Activated CD4-positive, alpha-beta memory T cell treated with anti-CD3 and anti-CD28 coated beads, Interleukin-2, amount 10 ng/mL, durations not matched to agents 7 days and 5 days (primary cell): Measurements from ENCODE around the gene ANXA9. TPM values are rescaled to one million over a fixed set of nuclear protein-coding genes. Genes with fewer than 3 reads are reported as not detected.
A peak's percentile ranks its signal among the peaks of the same experiment; 100 is the strongest.

Source experiments
- CTCF ChIA-PET: fragments of 350-600 bp; sonication (Branson Sonifier 250); formaldehyde crosslinking; loops from one replicate; lab custom pipeline; 2021; ENCODE audit warnings: antibody characterized with exemption, inconsistent platforms; lab: Charles Lee
- POLR2A ChIA-PET: fragments of 350-600 bp; sonication (Branson Sonifier 250); formaldehyde crosslinking; loops from one replicate; lab custom pipeline; 2021; ENCODE audit warnings: antibody characterized with exemption; lab: Charles Lee
- DNase-seq: peaks from one replicate; pipeline ENCODE4 v3.0.0-alpha.2; 2020
- H3K27ac Mint-ChIP-seq: one replicate; pipeline ENCODE4 v1.8.0; 2021; ENCODE audit warnings: mild to moderate bottlenecking, mixed read lengths
- H3K27me3 Mint-ChIP-seq: one replicate; pipeline ENCODE4 v1.8.0; 2021; ENCODE audit warnings: mixed read lengths
- H3K36me3 Mint-ChIP-seq: one replicate; pipeline ENCODE4 v1.8.0; 2021; ENCODE audit warnings: low read depth, mixed read lengths
- H3K4me1 Mint-ChIP-seq: one replicate; pipeline ENCODE4 v1.8.0; 2021; ENCODE audit warnings: mixed read lengths
- H3K4me3 Mint-ChIP-seq: one replicate; pipeline ENCODE4 v1.8.0; 2021; ENCODE audit warnings: mild to moderate bottlenecking, mixed read lengths
- H3K9me3 Mint-ChIP-seq: one replicate; pipeline ENCODE4 v1.8.0; 2021; ENCODE audit warnings: mixed read lengths
- total RNA-seq, 2 experiments: library from RNA; stranded (reverse); gene quantifications; one replicate each; pipeline ENCODE4 v1.2.3, GENCODE V29; 2021

The ANXA9 gene
- total RNA-seq, 2 experiments from 2014 or later = not detected

DNA sequence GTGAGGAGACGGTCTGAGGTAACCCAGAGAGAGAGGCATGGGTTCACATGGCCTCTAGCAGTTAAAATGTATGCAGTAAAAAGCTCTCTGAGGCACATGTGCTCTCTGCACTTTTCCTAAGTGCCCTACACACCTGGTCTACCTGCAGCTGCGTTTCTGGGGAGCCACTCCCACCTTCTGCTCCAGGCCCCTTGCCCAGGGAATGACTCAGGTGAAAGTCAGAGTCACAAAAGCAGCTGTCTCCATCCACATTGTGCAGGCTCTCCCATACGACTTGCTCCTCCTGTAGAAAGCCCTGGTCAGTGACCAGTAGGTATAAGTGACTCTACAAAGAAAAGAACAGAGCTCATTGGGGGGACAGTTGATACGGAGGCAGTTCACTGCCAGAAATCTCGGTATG is 15.9 kb downstream of the ANXA9 start:
- H3K4me3 Mint-ChIP-seq = no peak overlapping the region
- no peaks in the 10 kb centered on the region for H3K27me3 Mint-ChIP-seq
- CTCF ChIA-PET = interaction anchor here (0.6 to 7.7 kb wide), 3 partner anchors 8 to 742 kb away, joined by 3 to 94 read pairs (median 56); partner anchors contain the start of genes ANXA9 and MINDY1
- H3K9me3 Mint-ChIP-seq = no peaks in the 10 kb centered on the region
- POLR2A ChIA-PET = interaction anchor here (2.5 kb wide), 1 partner anchor 9 kb away, joined by 14 read pairs; the partner anchor contains the start of gene MINDY1
- peaks cover 16% of the 10 kb centered on the region for H3K4me1 Mint-ChIP-seq
- DNase-seq = no peak
- H3K36me3 Mint-ChIP-seq = peaks cover 34% of the 10 kb centered on the region
- H3K27ac Mint-ChIP-seq = no peak overlapping the region

DNA sequence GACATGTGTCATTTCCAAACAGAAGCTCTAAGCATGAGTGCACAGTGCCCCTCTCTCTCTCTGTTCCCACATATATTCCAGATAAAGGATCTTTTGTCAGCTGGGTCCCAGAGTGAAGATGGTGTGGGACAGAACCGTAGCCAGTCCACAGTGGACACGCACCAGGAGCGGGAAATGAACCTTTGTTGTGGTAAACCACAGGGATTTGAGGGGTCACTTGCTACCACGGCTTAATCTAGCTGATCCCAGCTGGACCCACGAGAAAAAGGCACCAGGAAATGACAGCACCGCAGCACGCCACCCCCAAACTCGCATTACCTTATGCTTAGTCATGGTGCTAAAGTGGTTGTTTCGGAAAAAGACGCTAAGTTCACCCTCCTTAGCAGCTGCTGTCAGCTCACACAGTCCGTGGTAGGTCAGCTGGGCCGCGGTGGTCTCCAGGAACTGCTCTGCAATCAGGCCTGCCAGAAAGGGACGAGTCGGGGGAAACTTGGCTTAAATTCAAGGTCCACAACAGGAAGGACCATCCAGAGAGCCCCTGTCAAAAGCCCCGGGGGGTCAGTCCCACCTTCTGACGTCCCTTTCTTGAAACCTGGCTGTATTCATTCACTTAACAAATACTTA is 17.1 kb downstream of the ANXA9 start:
- CTCF ChIA-PET = interaction anchor here (0.7 to 7.7 kb wide), 2 partner anchors 18 to 25 kb away, joined by 3 to 94 read pairs; partner anchors contain the start of gene ANXA9
- H3K4me1 Mint-ChIP-seq = peaks cover 28% of the 10 kb centered on the region
- POLR2A ChIA-PET = interaction anchor here (1.1 to 1.8 kb wide), 3 partner anchors 21 to 40 kb away, joined by 3 to 4 read pairs (median 3); partner anchors contain the start of gene CERS2

DNA sequence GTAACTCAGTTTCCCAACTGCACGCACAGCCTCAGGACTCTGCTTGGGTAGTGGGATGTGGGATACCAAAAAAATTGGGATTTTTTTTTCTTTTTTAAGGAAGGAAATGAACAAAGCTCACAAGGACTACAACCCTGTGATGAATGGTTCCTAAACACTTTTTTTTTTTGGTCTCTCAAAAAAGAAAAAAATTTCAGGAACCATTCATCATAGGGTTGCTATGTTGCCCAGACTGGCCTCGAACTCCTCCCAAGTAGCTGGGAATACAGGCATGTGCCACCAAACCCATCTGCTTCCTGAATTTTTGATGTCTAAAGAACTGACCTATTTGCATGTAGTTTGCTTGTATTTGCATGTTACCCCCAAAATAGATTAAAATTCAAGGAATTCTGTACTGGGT is 17.8 kb downstream of the ANXA9 start:
- DNase-seq = no peak
- Mint-ChIP-seq H3K4me1 (peaks cover 34% of the 10 kb centered on the region), H3K9me3 (no peaks in the 10 kb centered on the region), H3K27me3 (no peaks in the 10 kb centered on the region), H3K4me3 (no peak overlapping the region), H3K27ac (no peak overlapping the region), H3K36me3 (peaks cover 34% of the 10 kb centered on the region)
- ChIA-PET CTCF (interaction anchor here (0.6 to 7.7 kb wide), 3 partner anchors 18 to 156 kb away, joined by 3 to 94 read pairs (median 5); partner anchors contain the start of gene ANXA9), POLR2A (interaction anchor here (1.1 to 1.8 kb wide), 3 partner anchors 22 to 41 kb away, joined by 3 to 4 read pairs (median 3); partner anchors contain the start of gene CERS2)

More for the DNA sequence above, 17.1 kb downstream of the ANXA9 start:
- Mint-ChIP-seq H3K9me3 (no peaks in the 10 kb centered on the region), H3K27me3 (no peaks in the 10 kb centered on the region), H3K27ac (no peak overlapping the region), H3K4me3 (no peak overlapping the region), H3K36me3 (peaks cover 34% of the 10 kb centered on the region)
- DNase-seq = no peak

DNA sequence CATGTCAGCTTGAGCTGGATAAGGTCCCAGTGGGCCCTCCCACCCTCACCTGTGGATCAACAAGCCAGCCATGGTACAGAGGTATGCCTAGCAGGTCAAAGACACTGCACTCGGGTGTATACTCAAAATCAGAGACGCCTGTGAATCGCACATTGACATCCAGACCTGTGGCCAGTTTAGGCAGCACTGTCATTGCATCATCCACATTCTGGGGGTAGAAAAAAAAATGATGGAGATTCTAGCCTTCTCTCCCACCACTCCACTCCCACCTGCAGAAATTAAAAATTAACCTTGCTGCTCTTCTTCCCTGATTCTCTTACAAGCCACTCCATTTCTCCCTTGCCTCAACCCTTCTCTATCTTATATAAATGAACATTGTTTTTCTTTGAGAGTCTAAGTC is 18.3 kb downstream of the ANXA9 start:
- Mint-ChIP-seq H3K9me3 (no peaks in the 10 kb centered on the region), H3K36me3 (peaks cover 34% of the 10 kb centered on the region), H3K27me3 (no peaks in the 10 kb centered on the region), H3K27ac (no peak overlapping the region), H3K4me1 (peaks cover 35% of the 10 kb centered on the region), H3K4me3 (no peak overlapping the region)
- ChIA-PET POLR2A (interaction anchor here (1.2 to 1.9 kb wide), 4 partner anchors 12 to 41 kb away, joined by 3 to 6 read pairs (median 4); no protein-coding TSS in a partner anchor), CTCF (interaction anchor here (0.6 to 7.7 kb wide), 4 partner anchors 19 to 155 kb away, joined by 3 to 94 read pairs (median 4); partner anchors contain the start of gene ANXA9)
- no peak for DNase-seq

DNA sequence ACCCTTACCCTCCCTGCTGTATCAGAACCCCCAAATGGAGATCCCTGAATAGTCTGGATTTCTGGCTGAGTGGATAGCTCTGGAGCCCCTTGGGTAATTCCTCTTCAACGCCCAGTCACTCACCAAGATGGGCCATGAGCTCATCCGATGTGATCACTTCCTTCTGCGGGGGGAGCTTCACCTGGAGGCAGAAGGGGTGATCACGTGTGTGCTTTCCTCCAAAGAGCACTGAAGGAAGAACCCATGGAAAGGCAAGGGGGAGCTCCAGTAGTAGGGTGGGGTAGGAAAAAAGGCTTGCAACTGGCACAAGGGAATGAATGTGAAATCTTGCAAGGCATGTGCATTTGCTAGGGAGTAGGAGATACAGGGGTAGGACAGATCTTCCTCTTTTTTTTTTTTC is 19.5 kb downstream of the ANXA9 start:
- CTCF ChIA-PET = interaction anchor here (0.9 to 1.3 kb wide), 3 partner anchors 23 to 54 kb away, joined by 3 read pairs; no protein-coding TSS in a partner anchor
- no peak overlapping the region for H3K4me3 Mint-ChIP-seq
- H3K27ac Mint-ChIP-seq = no peak overlapping the region

DNA sequence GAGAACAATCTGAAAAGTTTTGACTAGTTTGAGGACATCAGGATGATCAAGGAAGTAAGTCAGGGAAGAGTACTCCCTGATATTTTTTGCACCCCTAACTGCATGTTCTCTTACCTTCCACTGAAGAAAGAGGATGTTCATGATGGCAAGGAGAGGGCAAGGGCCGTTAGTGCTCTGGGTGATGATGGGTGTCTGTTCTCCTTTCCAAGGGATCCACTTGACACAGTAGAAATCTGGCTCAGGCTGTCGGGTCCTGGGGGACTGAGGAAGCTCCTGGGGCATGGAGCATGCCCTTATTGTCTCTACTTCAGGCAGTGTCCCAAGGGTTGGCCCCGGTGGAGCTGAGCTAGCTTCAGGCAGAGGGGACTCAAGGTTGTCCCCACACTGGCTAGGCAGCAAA is 20.0 kb downstream of the ANXA9 start:
- DNase-seq = no peak
- no peak overlapping the region for H3K4me3 Mint-ChIP-seq
- peaks cover 32% of the 10 kb centered on the region for H3K36me3 Mint-ChIP-seq
- H3K27me3 Mint-ChIP-seq = no peaks in the 10 kb centered on the region
- H3K4me1 Mint-ChIP-seq = peaks cover 47% of the 10 kb centered on the region
- no peaks in the 10 kb centered on the region for H3K9me3 Mint-ChIP-seq
- no peak overlapping the region for H3K27ac Mint-ChIP-seq
- ChIA-PET POLR2A (interaction anchor here (1.4 to 1.9 kb wide), 3 partner anchors 28 to 279 kb away, joined by 4 to 6 read pairs (median 5); partner anchors contain the start of gene TNFAIP8L2), CTCF (interaction anchor here (0.6 to 0.9 kb wide), 2 partner anchors 54 to 69 kb away, joined by 3 read pairs; no protein-coding TSS in a partner anchor)

More for the DNA sequence above, 19.5 kb downstream of the ANXA9 start:
- H3K4me1 Mint-ChIP-seq = peaks cover 43% of the 10 kb centered on the region
- peaks cover 34% of the 10 kb centered on the region for H3K36me3 Mint-ChIP-seq
- no peaks in the 10 kb centered on the region for H3K27me3 Mint-ChIP-seq
- no peak for DNase-seq
- H3K9me3 Mint-ChIP-seq = no peaks in the 10 kb centered on the region
- POLR2A ChIA-PET = interaction anchor here (1.2 to 1.9 kb wide), 3 partner anchors 13 to 155 kb away, joined by 4 to 6 read pairs (median 5); partner anchors contain the start of gene TNFAIP8L2

DNA sequence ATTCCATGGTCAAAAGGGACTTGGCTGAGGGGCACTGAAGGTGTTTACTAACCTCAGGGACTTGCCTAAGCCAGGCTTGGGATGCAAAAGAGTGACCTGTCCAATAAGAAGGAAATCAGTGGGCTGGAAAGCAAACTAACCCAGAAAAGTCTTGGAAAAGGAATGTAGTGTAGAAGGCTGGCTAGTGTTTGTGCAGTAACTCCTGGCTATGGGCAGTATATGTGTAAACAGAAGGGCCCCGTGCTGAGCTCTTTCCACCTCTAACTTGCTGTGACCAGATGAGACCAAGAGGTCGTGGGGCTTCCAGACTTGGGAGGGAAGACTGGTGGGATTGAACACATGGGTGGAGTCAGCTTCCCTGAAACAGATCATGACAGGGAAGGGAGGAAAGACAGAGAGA is 20.5 kb downstream of the ANXA9 start:
- Mint-ChIP-seq H3K36me3 (peaks cover 29% of the 10 kb centered on the region), H3K27me3 (no peaks in the 10 kb centered on the region), H3K9me3 (no peaks in the 10 kb centered on the region), H3K4me1 (peaks cover 53% of the 10 kb centered on the region), H3K27ac (peak overlapping the region; percentile 51), H3K4me3 (peak overlapping the region; percentile 29)
- no peak for DNase-seq
- ChIA-PET CTCF (interaction anchor here (0.6 to 0.9 kb wide), 3 partner anchors 53 to 442 kb away, joined by 3 read pairs; no protein-coding TSS in a partner anchor), POLR2A (interaction anchor here (1.0 to 1.4 kb wide), 3 partner anchors 54 to 279 kb away, joined by 3 to 5 read pairs (median 4); partner anchors contain the start of gene TNFAIP8L2)

DNA sequence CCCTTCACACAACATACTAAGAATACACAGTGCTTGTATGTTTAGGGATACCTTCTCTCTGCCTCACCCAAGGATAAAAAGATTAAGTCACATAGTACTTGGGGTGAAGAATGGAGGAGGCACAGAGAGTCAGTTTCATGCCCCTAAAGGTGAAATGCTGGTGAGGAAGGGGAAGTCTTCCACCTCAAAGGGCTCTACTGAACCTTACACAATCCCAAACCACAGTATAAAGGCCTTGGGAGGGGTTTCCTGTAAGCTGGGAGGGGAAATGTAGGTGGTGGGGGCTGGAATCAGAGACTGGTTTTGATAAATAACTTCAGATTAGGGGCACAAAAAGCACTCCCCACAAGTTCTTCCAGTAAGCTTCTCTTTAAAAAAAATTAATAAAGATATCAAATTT is 21.1 kb downstream of the ANXA9 start:
- no peaks in the 10 kb centered on the region for H3K27me3 Mint-ChIP-seq
- POLR2A ChIA-PET = interaction anchor here (0.9 to 1.4 kb wide), 4 partner anchors 53 to 278 kb away, joined by 3 to 5 read pairs (median 4); partner anchors contain the start of genes GABPB2 and TNFAIP8L2
- DNase-seq = no peak
- peaks cover 29% of the 10 kb centered on the region for H3K36me3 Mint-ChIP-seq
- CTCF ChIA-PET = interaction anchor here (0.8 to 1.6 kb wide), 4 partner anchors 21 to 442 kb away, joined by 3 read pairs; partner anchors contain the start of gene C1orf56
- peak overlapping the region; percentile 51 for H3K27ac Mint-ChIP-seq
- H3K4me1 Mint-ChIP-seq = peaks cover 59% of the 10 kb centered on the region
- peak overlapping the region; percentile 29 for H3K4me3 Mint-ChIP-seq
- H3K9me3 Mint-ChIP-seq = no peaks in the 10 kb centered on the region

DNA sequence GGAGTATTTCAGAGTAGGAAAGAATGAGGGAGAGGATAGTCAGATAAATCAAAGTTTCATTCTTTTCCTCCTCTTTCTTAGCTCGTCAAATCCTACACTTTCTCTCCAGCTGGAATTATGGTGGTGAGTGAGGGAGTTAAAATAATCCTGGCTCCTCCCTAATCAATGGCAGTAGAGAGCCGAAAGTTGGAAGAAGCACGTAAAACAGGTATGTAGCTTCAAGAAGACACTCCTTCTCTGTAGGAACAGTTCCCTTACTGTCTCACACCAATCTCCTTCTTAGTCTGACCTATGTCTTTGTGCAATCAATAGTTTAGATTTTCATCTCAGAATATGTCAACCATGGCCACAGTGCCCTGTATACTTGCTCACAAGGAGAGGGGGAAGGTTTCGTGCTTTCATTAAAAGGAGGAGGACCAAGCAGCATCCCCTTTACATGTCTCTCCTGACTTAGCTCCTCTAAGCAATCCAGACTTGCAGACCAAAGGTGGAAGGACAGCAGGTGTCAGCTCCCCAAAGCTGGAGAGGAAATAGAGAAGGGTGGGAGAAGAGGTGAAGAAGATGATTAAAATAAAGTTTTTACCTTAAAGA is 23.7 kb downstream of the ANXA9 start:
- H3K4me3 Mint-ChIP-seq = peak overlapping the region; percentile 93
- ChIA-PET POLR2A (interaction anchor here (0.6 to 3.4 kb wide), 24 partner anchors 9 to 737 kb away, joined by 3 to 35 read pairs (median 5); partner anchors contain the start of genes CDC42SE1, CERS2, ENSA and LYSMD1), CTCF (interaction anchor here (0.5 to 3.0 kb wide), 19 partner anchors 9 to 444 kb away, joined by 3 to 56 read pairs (median 3); partner anchors contain the start of gene ANXA9)
- no peaks in the 10 kb centered on the region for H3K27me3 Mint-ChIP-seq
- peak overlapping the region; percentile 83 for H3K27ac Mint-ChIP-seq
- H3K36me3 Mint-ChIP-seq = peaks cover 19% of the 10 kb centered on the region
- H3K9me3 Mint-ChIP-seq = no peaks in the 10 kb centered on the region
- peaks cover 77% of the 10 kb centered on the region for H3K4me1 Mint-ChIP-seq
- no peak for DNase-seq

DNA sequence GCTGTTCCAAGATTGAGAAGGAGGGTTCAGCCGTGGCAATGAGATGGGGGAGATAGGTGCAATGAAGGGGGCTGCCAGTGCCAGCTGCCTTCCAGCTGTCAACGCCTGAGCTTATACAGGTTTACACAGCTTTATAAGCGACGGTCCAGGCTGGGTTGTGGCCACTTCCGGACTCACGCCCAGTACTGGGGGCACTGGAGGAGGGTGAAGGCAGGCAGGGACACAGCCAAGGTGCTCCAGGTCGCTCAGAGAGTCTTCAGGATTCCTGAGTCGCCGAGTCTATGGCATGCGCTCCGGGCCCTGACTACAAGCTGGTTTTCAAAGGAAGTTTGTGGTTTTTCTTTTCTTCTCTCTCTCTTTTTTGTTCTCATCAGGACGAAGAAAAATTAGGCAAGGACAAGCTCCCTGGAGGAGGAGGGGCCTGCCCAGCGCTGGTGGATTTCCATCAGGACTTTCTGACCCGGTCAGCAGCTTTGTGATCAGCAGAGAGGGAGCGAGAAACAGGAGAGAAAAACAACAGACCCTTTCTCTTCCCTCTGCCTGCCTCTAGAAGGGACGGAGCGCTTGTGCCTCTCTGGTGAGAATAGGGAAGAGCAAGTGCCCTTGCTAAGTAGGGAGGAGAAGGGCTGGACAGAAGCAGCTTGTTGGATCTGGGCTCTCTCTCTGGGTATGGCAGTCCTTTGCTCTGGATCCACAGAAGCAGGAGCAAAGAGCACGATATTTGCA is 24.4 kb downstream of the ANXA9 start, which contains the start of gene MINDY1:
Gene MINDY1 (minus strand): TSS at position 576 of the 726 bp plus-strand sequence. CDS start 4,285 bp downstream, outside the sequence.
- ChIA-PET POLR2A (interaction anchor here (0.8 to 3.4 kb wide), 28 partner anchors 10 to 737 kb away, joined by 3 to 35 read pairs (median 5); partner anchors contain the start of genes C1orf56, CDC42SE1, CERS2 and ENSA), CTCF (interaction anchor here (0.7 to 3.0 kb wide), 18 partner anchors 10 to 334 kb away, joined by 3 to 56 read pairs (median 4); partner anchors contain the start of genes ANXA9 and GABPB2)
- Mint-ChIP-seq H3K4me3 (peak within 1 kb of the TSS; percentile 93), H3K9me3 (no peaks in the 10 kb centered on the region), H3K36me3 (peaks cover 14% of the 10 kb centered on the region), H3K4me1 (peaks cover 83% of the 10 kb centered on the region), H3K27ac (peak within 1 kb of the TSS; percentile 83), H3K27me3 (no peaks in the 10 kb centered on the region)
- peak; percentile 46 for DNase-seq

DNA sequence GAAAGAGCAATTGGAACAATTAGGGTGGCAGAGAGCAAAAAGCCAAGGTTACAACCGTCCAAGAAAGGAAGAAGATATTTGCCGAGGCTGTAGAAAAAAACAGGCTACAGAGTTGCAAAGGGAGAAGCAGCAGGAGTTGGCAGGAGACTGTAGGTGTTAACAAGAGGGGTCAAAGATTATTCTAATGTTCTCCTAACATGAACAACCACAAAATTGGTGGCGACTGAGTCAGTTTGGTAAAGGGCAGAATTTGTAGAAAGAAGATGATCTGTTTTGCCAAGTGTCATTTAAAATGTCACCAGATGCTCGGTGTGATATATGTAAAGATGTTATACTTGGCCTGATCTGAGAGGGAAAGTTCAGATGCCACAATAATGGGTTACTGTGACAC is 25.8 kb downstream of the ANXA9 start:
- ChIA-PET POLR2A (interaction anchor here (1.0 to 3.4 kb wide), 7 partner anchors 11 to 442 kb away, joined by 3 to 35 read pairs (median 7); partner anchors contain the start of genes C1orf56, CDC42SE1, CERS2 and MLLT11), CTCF (interaction anchor here (1.9 kb wide), 1 partner anchor 17 kb away, joined by 6 read pairs; no protein-coding TSS in a partner anchor)
- H3K27me3 Mint-ChIP-seq = no peaks in the 10 kb centered on the region
- DNase-seq = no peak
- peaks cover 79% of the 10 kb centered on the region for H3K4me1 Mint-ChIP-seq
- H3K4me3 Mint-ChIP-seq = peak overlapping the region; percentile 93
- H3K27ac Mint-ChIP-seq = peak overlapping the region; percentile 83
- H3K36me3 Mint-ChIP-seq = peaks cover 3% of the 10 kb centered on the region
- no peaks in the 10 kb centered on the region for H3K9me3 Mint-ChIP-seq
